T-helper 1 cell treated with Interleukin-12 subunit alpha and Interleukin-12 subunit beta and Interleukin-4 antibody, amounts not matched to agents 30 ng/mL and 1 ng/mL, for 36 hours (primary cell): ENCODE data around the gene CLCA4. TPM values are rescaled to one million over a fixed set of nuclear protein-coding genes. Genes with fewer than 3 reads are reported as not detected.

Experiments used
- intact Hi-C: fragments of 100-400 bp; cut with micrococcal nuclease; formaldehyde crosslinking; loops from one replicate; pipeline ENCODE4 v1.15.1; 2024
- total RNA-seq: library from RNA; stranded (reverse); gene quantifications from 2 replicates; pipeline ENCODE4 v1.2.3, GENCODE V29; 2022

Gene CLCA4
- total RNA-seq = not detected in 2 replicates

GRCh38 chr1:86546787-86547221 is at the start of gene CLCA4:
Gene CLCA4, plus strand, starts transcription at chr1:86547078. Its CDS starts 42 bp downstream, at chr1:86547120.
- intact Hi-C loops = no loop called here

- intact Hi-C loops = no loop called here
These were observed 48.6 kb upstream of the CLCA4 start for GRCh38 chr1:86498281-86498680.

GRCh38 chr1:86499987-86500593 is 46.8 kb upstream of the CLCA4 start:
- intact Hi-C loops = loop anchor here (1.0 to 5.0 kb wide), 4 partner anchors 204 to 827 kb away; partner anchors contain the start of genes LMO4 and SH3GLB1

- intact Hi-C loops = loop anchor here (1.0 to 5.0 kb wide), 4 partner anchors 204 to 827 kb away; partner anchors contain the start of genes LMO4 and SH3GLB1
These were observed 46.2 kb upstream of the CLCA4 start for GRCh38 chr1:86500714-86501113.

- intact Hi-C loops = loop anchor here (1.0 to 5.0 kb wide), 7 partner anchors 28 to 925 kb away; partner anchors contain the start of genes HS2ST1, LMO4, ODF2L and SELENOF
These were observed 44.7 kb upstream of the CLCA4 start for GRCh38 chr1:86502125-86502646.

- intact Hi-C loops = loop anchor here (1.0 to 5.0 kb wide), 7 partner anchors 29 to 926 kb away; partner anchors contain the start of genes HS2ST1, LMO4, ODF2L and SELENOF
These were observed 44.0 kb upstream of the CLCA4 start for GRCh38 chr1:86502721-86503405.

GRCh38 chr1:86503406-86504136 is 43.3 kb upstream of the CLCA4 start:
- intact Hi-C loops = loop anchor here (2.0 to 5.0 kb wide), 3 partner anchors 411 to 927 kb away; partner anchors contain the start of genes HS2ST1, LMO4 and SELENOF

GRCh38 chr1:86504137-86504479 is 42.8 kb upstream of the CLCA4 start:
- intact Hi-C loops = loop anchor here (5.0 kb wide), 1 partner anchor 823 kb away; the partner anchor contains the start of gene LMO4

- intact Hi-C loops = loop anchor here (5.0 kb wide), 1 partner anchor 822 kb away; the partner anchor contains the start of gene LMO4
These were observed 41.8 kb upstream of the CLCA4 start for GRCh38 chr1:86504895-86505563.

GRCh38 chr1:86505564-86505902 is 41.3 kb upstream of the CLCA4 start:
- intact Hi-C loops = no loop called here

GRCh38 chr1:86507935-86508582 is 38.8 kb upstream of the CLCA4 start:
- intact Hi-C loops = loop anchor here (1.0 kb wide), 2 partner anchors 89 to 128 kb away; no protein-coding TSS in a partner anchor

GRCh38 chr1:86508583-86508969 is 38.3 kb upstream of the CLCA4 start:
- intact Hi-C loops = loop anchor here (1.0 kb wide), 2 partner anchors 89 to 128 kb away; no protein-coding TSS in a partner anchor

GRCh38 chr1:86515597-86515996 is 31.3 kb upstream of the CLCA4 start:
- intact Hi-C loops = no loop called here

- intact Hi-C loops = no loop called here
These were observed 30.5 kb upstream of the CLCA4 start for GRCh38 chr1:86516335-86516734.

GRCh38 chr1:86517336-86517735 is 29.5 kb upstream of the CLCA4 start:
- intact Hi-C loops = no loop called here

GRCh38 chr1:86520789-86521521 is 25.9 kb upstream of the CLCA4 start:
- intact Hi-C loops = no loop called here

- intact Hi-C loops = no loop called here
These were observed 25.4 kb upstream of the CLCA4 start for GRCh38 chr1:86521522-86521891.

GRCh38 chr1:86522240-86522639 is 24.6 kb upstream of the CLCA4 start:
- intact Hi-C loops = no loop called here

- intact Hi-C loops = no loop called here
These were observed 23.1 kb upstream of the CLCA4 start for GRCh38 chr1:86523670-86524354.
